GM21576 (cell line): ENCODE measurements around the gene POM121C.
"Not testable (repeated sequence)": the region's sequence is repeated elsewhere in the genome, so short reads cannot be mapped to it uniquely, and the experiment has no call there.

Experiments used
- ATAC-seq: cut with Tn5 transposase; IDR thresholded peaks from one replicate; pipeline ENCODE4 v1.9.1; 2021; ENCODE audit warnings: mild to moderate bottlenecking, moderate library complexity; ENCODE audit not compliant: unreplicated experiment

POM121C gene

GRCh38 chr7:75397865-75398264 lies 88.2 kb downstream of the POM121C start:
- ATAC-seq = not testable (repeated sequence)

GRCh38 chr7:75395329-75395728 lies 90.8 kb downstream of the POM121C start, which contains the start of gene TRIM73:
Gene TRIM73, plus strand, starts transcription at chr7:75395629. Its CDS starts 3,305 bp downstream, at chr7:75398934.
- not testable (repeated sequence) for ATAC-seq

GRCh38 chr7:75393194-75393593 lies 92.9 kb downstream of the POM121C start:
- ATAC-seq = not testable (repeated sequence)

- ATAC-seq = not testable (repeated sequence)
Observed at GRCh38 chr7:75374519-75375317, 111.4 kb downstream of the POM121C start.

- not testable (repeated sequence) for ATAC-seq
Observed at GRCh38 chr7:75374144-75374518, 112.0 kb downstream of the POM121C start.

GRCh38 chr7:75367313-75367712 lies 118.8 kb downstream of the POM121C start:
- ATAC-seq = not testable (repeated sequence)
